ENCODE measurements around the gene PNN.
"Not testable (repeated sequence)": the region's sequence is repeated elsewhere in the genome, so short reads cannot be mapped to it uniquely, and the experiment has no call there.

Gene PNN

DNA sequence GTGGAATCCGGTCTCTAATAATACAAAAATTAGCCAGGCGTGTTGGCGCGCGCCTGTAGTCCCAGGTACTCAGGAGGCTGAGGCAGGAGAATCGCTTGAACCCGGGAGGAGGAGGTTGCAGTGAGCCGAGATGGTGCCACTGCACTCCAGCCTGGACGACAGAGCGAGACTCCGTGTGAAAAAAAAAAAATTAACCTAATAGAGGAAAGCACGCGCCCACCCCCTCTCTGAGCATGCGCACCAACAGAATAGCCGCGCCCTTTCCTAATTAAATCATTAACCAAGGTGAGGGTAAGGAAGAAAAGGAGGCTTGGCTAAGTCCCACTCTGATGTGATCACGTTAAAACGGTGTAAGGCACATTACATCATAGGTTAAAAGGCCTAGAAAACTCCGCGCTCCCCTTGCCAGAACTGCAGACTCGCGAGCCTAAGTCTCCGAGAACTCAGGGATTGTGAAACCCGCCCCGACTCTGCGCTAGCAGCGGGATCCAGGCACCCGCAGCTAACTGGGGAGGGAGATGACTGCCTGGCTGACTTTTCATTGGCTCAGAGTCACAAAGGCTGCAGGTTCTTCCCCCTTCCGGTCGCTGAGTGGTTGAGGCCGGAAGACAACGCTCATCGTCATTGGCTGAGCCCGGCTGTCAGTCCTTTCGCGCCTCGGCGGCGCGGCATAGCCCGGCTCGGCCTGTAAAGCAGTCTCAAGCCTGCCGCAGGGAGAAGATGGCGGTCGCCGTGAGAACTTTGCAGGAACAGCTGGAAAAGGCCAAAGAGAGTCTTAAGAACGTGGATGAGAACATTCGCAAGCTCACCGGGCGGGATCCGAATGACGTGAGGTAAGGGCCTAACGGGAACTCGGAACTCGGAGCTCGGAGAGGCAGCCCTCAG is at the start of gene PNN:
Gene PNN (plus strand): TSS at position 695 of the 885 bp plus-strand sequence. CDS start 26 bp downstream, at position 721.
- Mint-ChIP-seq H3K4me3 (peak within 1 kb of the TSS; percentile 95), H3K27ac (peak within 1 kb of the TSS; percentile 98), H3K4me1 (peaks cover 7% of the 10 kb centered on the region), H3K36me3 (peaks cover 16% of the 10 kb centered on the region), H3K27me3 (no peaks in the 10 kb centered on the region), H3K9me3 (no peaks in the 10 kb centered on the region)
- ATAC-seq (ENCODE audit: low read depth) (peak; percentile 81), DNase-seq (ENCODE audit: low spot score in 2 of 2) (peak; percentile 80 to 95)

DNA sequence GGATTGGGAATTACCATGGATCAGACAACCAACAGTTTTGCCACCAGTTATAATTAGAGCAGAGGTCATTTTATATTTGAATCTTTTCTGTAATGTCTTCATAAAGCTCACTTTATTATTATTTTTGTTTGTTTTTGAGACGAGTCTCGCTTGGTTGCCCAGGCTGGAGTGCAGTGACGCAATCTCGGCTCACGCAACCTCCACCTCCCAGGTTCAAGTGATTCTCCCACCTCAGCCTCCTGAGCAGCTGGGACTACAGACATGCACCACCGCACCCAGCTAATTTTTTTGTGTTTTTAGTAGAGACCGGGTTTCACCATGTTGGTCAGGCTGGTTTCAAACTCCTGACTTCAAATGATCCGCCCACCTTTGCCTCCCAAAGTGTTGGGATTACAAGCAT is 37.2 kb upstream of the PNN start:
- H3K27me3 Mint-ChIP-seq; H3K4me3 Mint-ChIP-seq; H3K4me1 Mint-ChIP-seq; H3K27ac Mint-ChIP-seq; DNase-seq (ENCODE audit: low spot score in 2 of 2); ATAC-seq (ENCODE audit: low read depth); H3K9me3 Mint-ChIP-seq: not testable (repeated sequence)
- peaks cover 14% of the 10 kb centered on the region for H3K36me3 Mint-ChIP-seq

DNA sequence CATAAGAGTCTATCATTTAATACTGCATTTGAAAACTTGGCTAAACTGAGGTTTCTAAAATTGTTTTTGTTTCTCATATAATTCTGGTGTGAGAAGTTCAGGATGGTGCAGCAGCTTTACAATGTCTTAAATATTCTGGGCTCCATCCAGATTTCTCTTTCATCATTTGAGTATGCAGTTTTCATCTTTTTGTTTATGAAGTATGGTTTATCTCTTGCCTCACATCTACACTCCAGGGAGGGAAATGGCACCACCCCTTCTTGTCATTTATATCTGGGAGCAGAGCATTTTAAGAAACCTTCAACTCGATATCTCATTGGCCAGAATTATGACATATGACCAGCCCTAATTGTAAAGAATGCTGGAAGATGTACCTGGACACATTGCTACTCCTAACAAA is 36.6 kb upstream of the PNN start:
- Mint-ChIP-seq H3K27me3 (no peaks in the 10 kb centered on the region), H3K9me3 (peaks cover 3% of the 10 kb centered on the region), H3K27ac (no peak overlapping the region), H3K36me3 (peaks cover 17% of the 10 kb centered on the region), H3K4me1 (peaks cover 6% of the 10 kb centered on the region), H3K4me3 (no peak overlapping the region)
- ATAC-seq (ENCODE audit: low read depth) (no peak), DNase-seq (ENCODE audit: low spot score in 2 of 2) (no peak)

DNA sequence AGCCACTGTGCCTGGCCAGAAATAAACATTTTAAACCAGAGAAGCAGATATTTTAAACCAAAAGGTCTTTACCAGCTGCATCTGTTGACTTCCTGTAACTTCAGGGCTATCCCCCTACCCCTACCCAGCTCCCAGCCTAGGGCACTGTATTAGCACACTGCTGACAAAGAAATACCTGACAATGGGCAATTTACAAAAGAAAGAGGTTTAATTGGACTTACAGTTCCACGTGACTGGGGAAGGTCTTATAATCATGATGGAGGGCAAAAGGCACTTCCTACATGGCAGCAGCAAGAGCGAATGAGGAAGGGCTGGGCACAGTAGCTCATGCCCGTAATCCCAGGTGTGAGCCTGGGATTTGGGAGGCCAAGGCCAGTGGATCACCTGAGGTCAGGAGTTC is 34.9 kb upstream of the PNN start:
- Mint-ChIP-seq H3K4me3 (no peak overlapping the region), H3K36me3 (peaks cover 15% of the 10 kb centered on the region), H3K27ac (no peak overlapping the region), H3K4me1 (peaks cover 6% of the 10 kb centered on the region), H3K27me3 (no peaks in the 10 kb centered on the region), H3K9me3 (peaks cover 3% of the 10 kb centered on the region)
- ATAC-seq (ENCODE audit: low read depth) (no peak), DNase-seq (ENCODE audit: low spot score in 2 of 2) (no peak)

DNA sequence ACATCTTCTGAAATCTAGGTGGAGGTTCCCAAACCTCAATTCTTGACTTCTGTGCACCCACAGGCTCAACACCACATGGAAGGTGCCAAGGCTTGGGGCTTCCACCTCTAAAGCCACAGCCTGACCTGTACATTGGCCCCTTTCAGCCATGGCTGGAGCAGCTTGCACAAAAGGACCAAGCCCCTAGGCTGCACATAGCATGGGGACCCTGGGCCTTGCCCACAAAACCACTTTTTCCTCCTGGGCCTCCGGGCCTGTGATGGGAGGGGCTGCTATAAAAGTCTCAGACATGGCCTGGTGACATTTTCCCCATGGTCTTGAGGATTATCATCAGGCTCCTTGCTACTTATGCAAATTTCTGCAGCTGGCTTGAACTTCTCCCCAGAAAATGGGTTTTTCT is 33.4 kb upstream of the PNN start:
- not testable (repeated sequence) for H3K27me3 Mint-ChIP-seq; ATAC-seq (ENCODE audit: low read depth); DNase-seq (ENCODE audit: low spot score in 2 of 2); H3K4me3 Mint-ChIP-seq; H3K27ac Mint-ChIP-seq; H3K4me1 Mint-ChIP-seq; H3K9me3 Mint-ChIP-seq
- peaks cover 16% of the 10 kb centered on the region for H3K36me3 Mint-ChIP-seq

DNA sequence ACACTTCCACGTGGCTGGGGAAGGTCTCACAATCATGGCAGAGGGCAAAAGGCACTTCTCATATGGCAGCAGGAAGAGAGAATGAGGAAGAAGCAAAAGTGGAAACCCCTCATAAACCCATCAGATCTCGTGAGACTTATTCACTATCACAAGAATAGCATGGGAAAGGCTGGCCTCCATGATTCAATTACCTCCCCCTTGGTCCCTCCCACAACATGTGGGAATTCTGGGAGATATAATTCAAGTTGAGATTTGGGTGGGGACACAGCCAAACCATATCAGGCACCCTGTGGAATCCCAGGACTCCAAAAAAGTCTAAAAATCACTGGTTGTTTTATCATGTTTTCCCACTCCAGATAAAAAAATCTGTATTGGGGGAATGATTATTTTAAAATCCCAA is 31.8 kb upstream of the PNN start:
- H3K9me3 Mint-ChIP-seq; H3K4me3 Mint-ChIP-seq; H3K27me3 Mint-ChIP-seq; ATAC-seq (ENCODE audit: low read depth); H3K4me1 Mint-ChIP-seq; DNase-seq (ENCODE audit: low spot score in 2 of 2): not testable (repeated sequence)
- peaks cover 23% of the 10 kb centered on the region for H3K36me3 Mint-ChIP-seq
- peak overlapping the region; percentile 77 for H3K27ac Mint-ChIP-seq

DNA sequence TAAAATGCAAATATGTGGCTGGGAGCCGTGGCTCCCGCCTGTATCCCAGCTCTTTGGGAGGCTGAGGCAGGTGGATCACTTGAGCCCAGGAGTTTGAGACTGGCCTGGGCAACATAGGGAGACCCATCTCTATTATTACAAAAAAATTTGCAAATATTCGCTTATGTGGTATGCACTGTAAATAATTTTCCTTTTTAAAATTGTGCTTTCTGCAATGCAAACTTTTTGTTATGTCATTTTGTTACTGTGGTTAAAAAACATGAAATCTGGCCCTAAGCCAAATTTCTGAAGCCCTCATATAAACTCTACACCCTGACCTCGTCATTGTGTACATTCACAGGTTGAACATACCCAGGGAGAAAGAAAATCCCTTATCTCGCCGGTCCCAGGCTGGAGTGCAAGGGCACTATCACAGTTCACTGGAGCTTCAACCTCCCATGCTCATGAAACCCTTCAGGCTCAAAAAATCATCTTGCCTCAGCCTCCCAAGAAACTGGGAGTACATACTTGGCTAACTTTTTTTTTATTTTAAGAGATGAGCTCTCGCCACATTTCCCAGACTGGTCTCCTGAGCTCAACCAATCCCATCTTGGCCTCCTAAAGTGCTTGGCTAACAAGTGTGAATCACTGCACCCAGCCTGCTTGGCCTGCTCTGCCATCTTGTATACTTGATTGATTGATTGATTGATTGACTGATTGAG is 29.6 kb upstream of the PNN start:
- Mint-ChIP-seq H3K36me3 (peaks cover 22% of the 10 kb centered on the region), H3K27ac (no peak overlapping the region), H3K9me3 (peaks cover 3% of the 10 kb centered on the region), H3K4me1 (peaks cover 6% of the 10 kb centered on the region), H3K27me3 (no peaks in the 10 kb centered on the region), H3K4me3 (no peak overlapping the region)
- no peak for DNase-seq (ENCODE audit: low spot score in 2 of 2)
- no peak for ATAC-seq (ENCODE audit: low read depth)

DNA sequence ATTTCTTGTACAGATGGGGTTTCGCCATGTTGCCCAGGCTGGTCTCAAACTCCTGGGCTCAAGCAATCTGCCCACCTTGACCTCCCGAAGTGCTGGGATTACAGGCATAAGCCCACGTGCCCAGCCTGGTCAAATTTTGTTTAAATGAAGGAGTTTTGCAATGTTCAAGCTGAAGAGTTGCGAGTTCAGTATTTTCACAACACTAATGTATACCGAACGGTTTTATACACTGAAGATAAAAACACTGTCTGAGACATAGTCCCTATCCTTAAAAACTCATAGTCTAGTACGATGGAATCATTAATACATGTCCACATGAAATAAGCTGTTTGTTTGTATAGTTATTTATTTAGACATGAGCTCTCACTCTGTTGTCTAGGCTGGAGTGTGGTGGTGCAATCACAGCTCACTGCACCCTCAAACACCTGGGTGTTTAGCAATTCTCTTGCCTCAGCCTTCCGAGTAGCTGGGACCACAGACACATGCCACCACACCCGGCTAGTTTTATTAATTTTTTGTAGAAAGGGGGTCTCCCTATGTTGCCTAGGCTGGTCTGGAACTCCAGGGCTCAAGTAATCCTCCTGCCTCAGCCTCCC is 20.4 kb upstream of the PNN start:
- Mint-ChIP-seq H3K36me3 (peaks cover 19% of the 10 kb centered on the region), H3K4me1 (no peaks in the 10 kb centered on the region), H3K27ac (no peak overlapping the region), H3K27me3 (no peaks in the 10 kb centered on the region), H3K9me3 (no peaks in the 10 kb centered on the region), H3K4me3 (no peak overlapping the region)
- DNase-seq (ENCODE audit: low spot score in 2 of 2) (no peak), ATAC-seq (ENCODE audit: low read depth) (no peak)

DNA sequence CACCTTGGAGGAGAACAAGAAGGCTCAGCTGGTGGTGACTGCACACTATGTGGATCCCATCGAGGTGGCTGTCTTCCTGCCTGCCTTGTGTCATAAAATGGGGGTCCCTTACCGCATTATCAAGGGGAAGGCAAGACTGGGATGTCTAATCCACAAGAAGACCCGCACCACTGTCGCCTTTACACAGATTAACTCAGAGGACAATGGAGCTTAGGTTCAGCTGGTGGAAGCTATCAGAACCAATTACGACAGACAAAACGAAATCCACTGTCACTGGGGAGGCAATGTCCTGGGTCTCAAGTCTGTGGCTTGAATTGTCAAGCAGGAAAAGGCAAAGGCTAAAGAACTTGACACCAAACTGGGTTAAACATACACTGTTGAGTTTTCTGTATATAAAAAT is 17.6 kb upstream of the PNN start:
- Mint-ChIP-seq H3K36me3 (peaks cover 17% of the 10 kb centered on the region), H3K9me3 (no peaks in the 10 kb centered on the region), H3K27ac (no peak overlapping the region), H3K4me3 (no peak overlapping the region), H3K27me3 (no peaks in the 10 kb centered on the region), H3K4me1 (peaks cover 6% of the 10 kb centered on the region)
- ATAC-seq (ENCODE audit: low read depth) (no peak), DNase-seq (ENCODE audit: low spot score in 2 of 2) (no peak)

DNA sequence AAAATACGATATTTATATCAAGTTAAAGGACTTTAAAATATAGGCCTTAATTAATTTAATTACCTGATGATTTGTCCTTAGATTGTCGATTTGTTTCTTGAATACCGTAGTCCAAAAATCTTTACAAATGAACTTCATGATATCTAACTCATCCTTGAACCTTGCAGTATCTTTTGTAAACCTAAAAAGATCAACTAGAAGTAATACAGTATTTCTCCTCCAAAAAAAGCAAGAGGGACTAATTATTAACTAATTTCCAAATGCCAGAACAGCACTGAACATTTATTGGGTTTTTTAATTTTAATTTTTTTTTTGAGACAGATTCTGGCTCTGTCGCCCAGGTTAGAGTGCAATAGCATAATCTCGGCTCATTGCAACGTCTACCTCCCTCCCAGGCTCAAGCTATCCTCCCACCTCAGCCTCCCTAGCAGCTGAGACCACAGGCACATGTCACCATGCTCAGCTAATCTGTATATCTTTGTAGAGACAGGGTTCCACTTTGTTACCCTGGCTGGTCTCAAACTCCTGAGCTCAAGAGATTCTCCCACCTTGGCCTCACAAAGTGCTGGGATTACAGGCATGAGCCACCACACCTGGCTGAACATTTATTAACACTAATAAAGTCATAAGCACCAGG is 16.7 kb upstream of the PNN start:
- Mint-ChIP-seq H3K36me3 (peaks cover 18% of the 10 kb centered on the region), H3K4me3 (no peak overlapping the region), H3K4me1 (peaks cover 9% of the 10 kb centered on the region), H3K27ac (no peak overlapping the region), H3K27me3 (no peaks in the 10 kb centered on the region), H3K9me3 (no peaks in the 10 kb centered on the region)
- no peak for ATAC-seq (ENCODE audit: low read depth)
- no peak for DNase-seq (ENCODE audit: low spot score in 2 of 2)

DNA sequence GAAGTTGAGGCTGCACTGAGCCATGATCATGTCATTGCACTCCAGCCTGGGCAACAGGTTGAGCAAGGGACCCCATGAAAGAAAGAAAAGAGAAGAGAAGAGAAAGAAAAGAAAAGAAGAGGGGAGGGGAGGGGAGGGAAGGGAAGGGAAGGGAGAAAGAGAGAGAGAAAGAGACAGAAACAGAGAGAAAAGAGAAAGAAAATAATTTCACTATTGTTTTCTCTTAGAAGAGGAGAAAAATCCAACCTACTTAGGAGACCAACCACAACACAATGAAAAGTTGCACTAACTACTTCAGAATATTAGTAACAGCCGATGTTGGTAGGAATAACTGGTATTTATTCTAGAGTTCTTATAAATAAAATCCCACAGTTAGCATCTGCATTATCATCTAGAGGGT is 14.6 kb upstream of the PNN start:
- Mint-ChIP-seq H3K27ac (no peak overlapping the region), H3K4me3 (no peak overlapping the region), H3K4me1 (peaks cover 15% of the 10 kb centered on the region), H3K36me3 (peaks cover 21% of the 10 kb centered on the region), H3K27me3 (no peaks in the 10 kb centered on the region), H3K9me3 (no peaks in the 10 kb centered on the region)
- DNase-seq (ENCODE audit: low spot score in 2 of 2), result no peak
- ATAC-seq (ENCODE audit: low read depth), result no peak

DNA sequence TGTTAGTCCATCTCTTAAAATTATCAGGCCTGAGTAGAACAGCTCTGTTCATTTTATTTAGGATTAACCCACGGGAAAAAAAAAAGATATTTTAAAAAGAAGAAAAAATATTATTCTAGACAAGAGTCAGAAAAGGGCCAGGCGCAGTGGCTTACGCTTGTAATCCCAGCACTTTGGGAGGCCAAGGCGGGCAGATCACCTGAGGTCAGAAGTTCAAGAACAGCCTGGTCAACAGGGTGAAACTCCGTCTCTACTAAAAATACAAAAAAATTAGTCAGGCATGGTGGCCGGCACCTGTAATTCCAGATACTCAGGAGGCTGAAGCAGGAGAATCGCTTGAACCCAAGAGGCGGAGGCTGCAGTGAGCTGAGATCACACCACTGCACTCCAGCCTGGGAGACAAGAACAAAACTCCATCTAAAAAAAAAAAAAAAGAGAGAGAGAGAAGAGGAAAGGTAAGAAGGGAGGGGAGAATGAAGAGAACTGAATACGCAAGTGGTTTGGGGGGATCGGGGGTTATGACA is 7.2 kb upstream of the PNN start:
- ATAC-seq (ENCODE audit: low read depth); H3K36me3 Mint-ChIP-seq; H3K27ac Mint-ChIP-seq; H3K9me3 Mint-ChIP-seq; H3K4me3 Mint-ChIP-seq; DNase-seq (ENCODE audit: low spot score in 2 of 2); H3K27me3 Mint-ChIP-seq: not testable (repeated sequence)
- H3K4me1 Mint-ChIP-seq, result peaks cover 18% of the 10 kb centered on the region

DNA sequence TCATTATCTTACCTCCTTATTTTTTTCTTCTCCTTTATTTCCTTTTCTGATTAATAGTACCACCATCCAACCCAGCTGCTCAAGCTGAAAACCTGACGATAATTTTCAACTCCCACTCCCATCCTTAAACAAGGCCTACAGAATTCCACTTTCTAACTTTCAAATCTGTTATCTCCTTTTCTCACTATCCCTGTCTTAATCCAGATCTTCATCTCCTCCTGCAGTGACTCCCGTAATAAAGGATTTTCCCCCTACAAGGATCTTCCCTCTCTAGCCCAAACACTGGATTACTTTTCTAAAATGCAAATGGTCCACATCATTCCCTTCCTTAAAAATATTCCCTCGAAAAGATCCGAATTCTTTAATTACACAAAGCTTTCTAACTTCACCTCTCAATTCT is 6.5 kb upstream of the PNN start:
- no peak for ATAC-seq (ENCODE audit: low read depth)
- peak overlapping the region; percentile 1 for H3K27ac Mint-ChIP-seq

DNA sequence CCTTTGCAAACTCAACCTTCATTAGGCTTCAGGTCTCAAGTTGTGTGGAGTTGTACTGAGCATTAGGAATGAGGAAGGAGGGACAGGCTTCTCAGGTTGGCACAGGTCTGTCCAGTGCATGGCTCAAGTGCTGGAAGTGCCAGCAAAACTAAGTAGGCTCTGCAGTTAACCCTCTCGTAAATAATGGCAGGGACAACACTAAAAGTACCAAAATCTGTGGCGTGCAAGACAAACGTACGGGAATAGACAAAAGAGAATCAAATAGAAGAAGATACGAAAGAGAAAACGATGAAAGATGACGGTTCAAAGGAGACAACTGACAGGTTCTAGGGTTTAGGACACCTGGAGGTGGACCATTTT is 5.5 kb upstream of the PNN start:
- H3K27me3 Mint-ChIP-seq, result no peaks in the 10 kb centered on the region
- DNase-seq (ENCODE audit: low spot score in 2 of 2), result no peak
- no peaks in the 10 kb centered on the region for H3K9me3 Mint-ChIP-seq
- peaks cover 2% of the 10 kb centered on the region for H3K36me3 Mint-ChIP-seq
- H3K4me1 Mint-ChIP-seq, result peaks cover 20% of the 10 kb centered on the region
- peak overlapping the region; percentile 85 for H3K4me3 Mint-ChIP-seq
- peak overlapping the region; percentile 97 for H3K27ac Mint-ChIP-seq
- ATAC-seq (ENCODE audit: low read depth), result no peak

More for the DNA sequence above, 6.5 kb upstream of the PNN start:
- Mint-ChIP-seq H3K27me3 (no peaks in the 10 kb centered on the region), H3K4me1 (peaks cover 18% of the 10 kb centered on the region), H3K36me3 (peaks cover 5% of the 10 kb centered on the region), H3K4me3 (peak overlapping the region; percentile 40), H3K9me3 (no peaks in the 10 kb centered on the region)
- DNase-seq (ENCODE audit: low spot score in 2 of 2), result no peak

Measured in memory B cell (primary cell).